ELR (cell line): Measurements from ENCODE around the gene OR2AT4.
"Not testable (repeated sequence)": the region's sequence is repeated elsewhere in the genome, so short reads cannot be mapped to it uniquely, and the experiment has no call there.

ENCODE experiments used
- DNase-seq: peaks from one replicate; pipeline ENCODE4 v3.0.0-alpha.2; 2015; ENCODE audit warnings: low read depth

OR2AT4 gene

DNA sequence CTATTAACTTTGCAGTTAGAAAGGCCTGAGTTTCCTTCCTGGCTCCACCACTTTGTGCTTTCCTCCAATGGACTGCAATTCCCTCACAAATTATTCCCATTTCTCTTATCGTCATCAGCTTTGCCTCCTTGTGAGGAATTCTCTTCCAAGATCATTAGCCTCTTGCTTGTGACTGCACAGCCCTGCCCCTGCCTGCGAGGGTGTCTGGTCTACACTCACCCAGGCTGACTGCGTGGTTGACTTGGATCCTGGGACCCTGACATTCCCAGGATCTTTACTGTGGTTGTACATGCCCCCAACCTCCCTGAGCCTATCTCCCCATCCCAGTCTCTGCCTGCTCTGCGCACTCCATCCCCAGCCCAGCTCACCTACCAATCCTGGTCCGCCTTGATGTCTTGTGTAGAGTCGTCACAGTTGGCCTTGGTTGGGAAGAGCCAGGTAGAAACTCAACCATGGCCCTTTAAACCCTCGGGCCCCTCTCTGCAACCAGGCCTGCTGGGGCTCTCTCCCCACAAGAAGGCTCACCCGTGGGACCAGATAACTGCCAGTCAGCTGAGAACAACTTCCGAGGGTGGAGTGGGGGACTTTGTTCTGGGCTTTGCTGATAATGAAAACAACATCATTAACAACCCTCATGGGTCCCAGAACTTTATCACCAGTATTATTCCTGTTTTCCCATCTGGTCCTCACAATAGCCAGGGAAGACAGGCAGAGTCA, at the start of gene OR2AT4:
TSS of gene OR2AT4 (minus strand) at position 421 of the 717 bp plus-strand sequence.
- DNase-seq = no peak

- no peak for DNase-seq
Observed at GRCh38 chr11:75145972-75146519, 49.4 kb upstream of the OR2AT4 start.

- no peak for DNase-seq
Observed at GRCh38 chr11:75145196-75145971, 48.7 kb upstream of the OR2AT4 start.

GRCh38 chr11:75144716-75145014, 48.0 kb upstream of the OR2AT4 start:
- no peak for DNase-seq

GRCh38 chr11:75143420-75143731, 46.7 kb upstream of the OR2AT4 start:
- no peak for DNase-seq

- peak; percentile 96 for DNase-seq
Observed at GRCh38 chr11:75142714-75143419, 46.2 kb upstream of the OR2AT4 start.

DNA sequence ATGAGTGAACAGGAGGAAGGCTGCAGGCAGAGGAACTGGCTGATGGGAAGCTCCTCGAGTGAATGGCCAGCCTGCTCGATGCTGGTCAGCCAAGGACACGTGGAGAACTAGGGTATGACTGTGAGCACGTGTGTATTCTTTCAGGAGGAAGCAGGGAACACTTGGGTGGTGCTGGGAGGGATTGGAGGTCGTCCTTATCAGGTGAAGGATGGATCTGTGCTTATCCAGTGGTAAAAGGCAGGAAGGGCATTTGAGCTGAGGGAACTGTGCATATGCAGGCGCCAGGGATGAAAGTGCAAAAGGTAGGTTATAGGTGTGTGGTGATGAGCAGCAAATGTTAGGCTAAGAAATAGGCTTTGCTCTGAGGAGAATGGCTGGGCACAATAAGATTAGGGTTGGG, 44.5 kb upstream of the OR2AT4 start:
- no peak for DNase-seq

GRCh38 chr11:75140269-75141138, 43.8 kb upstream of the OR2AT4 start:
- DNase-seq = peak; percentile 46

DNA sequence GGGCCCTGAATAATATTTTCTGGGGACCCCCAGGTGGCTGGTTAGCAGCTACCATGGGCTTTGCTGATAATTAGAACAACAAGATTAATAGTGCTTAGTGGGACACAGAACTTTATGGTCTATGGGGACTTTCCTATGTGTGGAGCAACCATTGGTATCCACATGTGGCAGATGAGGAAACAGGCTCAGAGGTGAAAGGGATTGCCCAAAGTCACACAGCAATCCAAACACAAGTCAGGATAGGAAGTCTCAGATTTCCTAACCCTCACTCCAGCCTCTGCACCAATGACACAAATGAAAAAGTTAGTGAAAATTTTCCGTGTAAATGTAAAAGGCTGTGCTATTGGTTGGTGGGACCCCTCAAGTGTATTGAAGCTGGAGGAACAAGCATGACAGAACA, 39.0 kb upstream of the OR2AT4 start:
- no peak for DNase-seq

- no peak for DNase-seq
Observed at GRCh38 chr11:75135021-75135650, 38.5 kb upstream of the OR2AT4 start.

DNA sequence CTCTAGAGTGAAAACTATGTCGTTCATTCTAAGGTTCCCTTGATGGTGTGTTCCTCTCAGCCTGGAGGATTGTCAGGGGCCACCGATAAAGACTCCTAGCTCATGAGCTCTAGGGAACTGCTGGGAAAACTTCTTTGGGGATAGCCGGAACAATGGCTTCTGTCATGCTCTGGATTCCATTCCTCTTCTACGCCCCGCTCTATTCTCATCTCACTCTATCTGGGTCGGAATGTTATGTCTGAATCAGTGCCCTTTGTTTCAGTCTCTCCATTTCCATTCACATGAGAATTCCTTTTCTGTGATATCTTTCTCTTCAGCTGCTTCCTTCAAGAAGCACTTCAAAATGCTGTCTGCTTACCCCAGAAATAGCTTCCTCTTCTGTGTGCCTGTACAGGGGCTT, 37.3 kb upstream of the OR2AT4 start:
- DNase-seq = no peak

DNA sequence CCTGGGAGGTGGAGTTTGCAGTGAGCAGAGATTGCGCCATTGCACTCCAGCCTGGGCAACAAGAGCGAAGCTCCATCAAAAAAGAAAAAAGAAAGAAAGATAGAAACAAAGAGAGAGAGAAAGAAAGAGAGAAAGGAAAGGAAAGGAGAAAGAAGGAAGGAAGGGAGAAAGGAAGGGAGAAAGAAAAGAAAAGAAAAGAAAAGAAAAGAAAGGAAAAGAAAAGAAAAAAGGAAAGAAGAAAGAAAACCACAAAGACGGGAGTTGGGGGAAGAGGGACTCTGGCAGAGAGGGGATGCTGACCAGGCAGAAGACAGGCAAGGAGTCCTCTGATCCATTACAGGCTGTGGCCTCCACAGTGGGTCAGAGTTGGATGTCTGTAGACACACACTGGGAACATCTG, 35.4 kb upstream of the OR2AT4 start:
- no peak for DNase-seq

DNA sequence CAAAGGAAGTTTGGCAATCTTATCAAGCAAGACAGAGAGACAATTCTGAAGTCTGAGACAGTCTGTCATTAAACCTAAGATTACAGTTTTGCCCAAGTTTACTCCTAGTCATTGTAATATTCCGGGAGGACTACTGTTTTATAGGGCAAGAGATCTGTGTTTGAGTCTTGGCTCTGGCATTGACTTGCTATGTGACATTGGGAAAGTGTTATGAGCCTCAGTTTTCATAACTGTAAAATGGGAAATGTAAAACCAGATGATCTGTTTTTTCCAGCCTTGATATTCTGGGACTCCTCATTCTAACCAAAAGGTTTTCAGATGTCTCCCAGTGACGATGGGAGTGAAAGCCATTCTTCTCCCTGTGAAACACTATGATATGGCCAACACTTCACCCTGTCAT, 29.9 kb upstream of the OR2AT4 start:
- no peak for DNase-seq

DNA sequence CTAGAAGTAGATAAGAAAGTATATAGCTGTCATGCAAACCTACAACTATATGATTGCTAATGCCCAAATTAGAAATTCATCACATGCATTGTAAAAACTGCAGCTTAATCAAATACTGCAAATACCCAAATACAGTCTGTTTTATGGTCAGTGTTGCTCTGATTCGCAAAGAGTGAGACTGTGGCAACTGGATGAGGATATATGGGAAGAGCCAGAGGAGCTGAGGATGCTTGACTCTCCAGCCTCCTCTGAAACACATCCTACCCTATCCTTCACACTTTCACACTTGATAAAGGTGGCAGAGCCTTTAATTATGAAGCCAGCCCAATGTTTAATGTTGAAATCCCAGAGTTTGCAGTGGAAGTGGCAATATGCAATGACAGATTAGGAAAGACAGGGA, 21.9 kb upstream of the OR2AT4 start:
- no peak for DNase-seq

DNA sequence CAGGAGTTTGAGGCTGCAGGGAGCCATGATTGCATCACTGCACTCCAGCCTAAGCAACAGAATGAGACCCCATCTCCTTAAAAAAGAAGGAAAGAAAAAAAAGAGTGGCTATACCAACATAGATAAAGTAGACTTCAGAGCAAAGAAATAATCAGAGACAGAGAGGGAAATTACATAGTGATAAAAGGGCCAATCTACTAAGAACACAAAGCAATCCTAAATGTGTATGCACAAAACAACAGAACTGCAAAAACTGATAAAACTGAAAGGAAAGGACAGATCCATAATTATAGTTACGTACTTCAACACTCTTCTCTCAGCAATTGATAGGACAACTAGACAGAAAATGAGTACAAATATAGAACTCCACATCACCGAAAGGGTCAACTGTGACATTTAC, 17.8 kb upstream of the OR2AT4 start:
- DNase-seq = no peak

- DNase-seq = no peak
Observed at GRCh38 chr11:75113030-75113429, 16.4 kb upstream of the OR2AT4 start.

DNA sequence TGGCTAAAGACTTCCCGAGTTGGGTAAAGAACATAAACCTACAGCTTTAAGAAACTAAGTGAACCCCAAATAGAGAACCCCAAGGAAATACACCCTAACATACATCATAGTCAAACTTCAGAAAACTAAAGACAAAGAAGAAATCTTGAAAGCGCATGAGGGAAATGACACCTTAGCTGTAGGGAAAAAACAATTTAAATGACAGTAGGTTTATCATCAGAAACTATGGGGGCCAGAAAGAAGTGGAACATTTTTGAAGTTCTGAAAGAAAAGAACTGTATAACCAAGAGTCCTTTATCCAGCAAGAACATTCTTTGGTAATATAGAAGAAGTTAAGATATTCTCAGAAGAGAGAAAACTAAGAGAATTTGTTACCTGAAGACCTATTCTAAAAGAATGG, 15.5 kb upstream of the OR2AT4 start:
- DNase-seq = no peak

DNA sequence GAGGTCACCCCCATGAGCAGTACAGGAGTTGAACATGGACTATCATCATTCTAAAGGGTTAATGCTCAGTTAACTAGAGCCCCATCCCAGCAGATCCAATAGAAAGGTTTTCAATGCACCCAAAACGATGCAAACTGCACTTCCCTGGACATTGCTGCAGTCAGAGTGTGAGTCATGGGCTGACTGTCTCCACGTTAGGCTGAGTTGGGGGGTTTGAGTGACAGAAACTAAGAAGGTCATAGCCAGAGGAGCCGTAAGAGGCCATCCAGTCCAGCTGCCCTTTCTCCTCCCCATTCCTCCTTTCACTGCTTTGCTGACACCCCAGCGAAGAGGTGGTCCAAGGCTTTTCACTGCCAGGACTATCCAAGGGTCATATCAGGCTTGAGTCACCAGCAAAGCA, 10.5 kb upstream of the OR2AT4 start:
- DNase-seq = peak; percentile 74

GRCh38 chr11:75105967-75106681, 9.4 kb upstream of the OR2AT4 start:
- DNase-seq = not testable (repeated sequence)

DNA sequence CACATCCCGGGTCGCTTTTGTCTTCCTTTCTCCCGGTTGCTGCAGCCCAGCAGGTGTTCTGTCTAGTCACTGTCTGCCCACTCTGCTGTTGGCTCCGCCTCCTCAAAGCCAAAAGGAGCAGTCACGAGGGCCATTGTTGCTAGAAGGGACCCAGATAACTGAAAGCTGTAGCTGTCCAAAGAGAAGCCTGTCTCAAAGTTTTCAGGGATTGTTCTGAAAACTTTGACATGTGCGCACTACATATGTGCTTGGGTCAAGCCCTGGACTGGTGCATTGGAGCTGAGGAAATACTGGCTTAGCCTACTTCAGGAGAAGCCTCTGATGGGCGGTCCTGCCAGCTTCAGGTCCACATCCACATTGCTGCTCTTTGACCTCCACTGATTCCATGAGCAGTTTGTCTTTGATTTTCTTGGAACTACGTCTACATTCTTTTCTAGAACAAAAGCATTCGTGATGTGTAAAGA, 8.8 kb upstream of the OR2AT4 start:
- DNase-seq = peak; percentile 28
